MCF 10A (cell line): Measurements from ENCODE around the gene GGACT. TPM values are rescaled to one million over a fixed set of nuclear protein-coding genes. Genes with fewer than 3 reads are reported as not detected.

ENCODE experiments used
- BruUV-seq: library from RNA; stranded (reverse); fragments of 400-500 nt; replicated peaks from 2 replicates; lab custom pipeline; 2021; lab: Mats Ljungman, UMichigan
- CTCF ChIA-PET: fragments of 300-600 bp; sonication (Branson Sonifier 250); formaldehyde crosslinking; extraction: SDS; loops from one replicate; lab custom pipeline; 2021; ENCODE audit warnings: antibody characterized with exemption, inconsistent platforms; lab: Yijun Ruan, JAX
- POLR2A ChIA-PET: fragments of 300-600, 350-650 bp; sonication (Branson Sonifier 250); formaldehyde crosslinking; extraction: SDS; loops from one replicate; lab custom pipeline; 2020; ENCODE audit warnings: antibody characterized with exemption, inconsistent platforms; lab: Yijun Ruan, JAX
- DNase-seq: peaks from one replicate; pipeline ENCODE4 v3.0.0-alpha.2; 2018; ENCODE audit not compliant: unreplicated experiment
- H3K27ac Mint-ChIP-seq: one replicate; pipeline ENCODE4 v1.8.0; 2022; ENCODE audit warnings: mild to moderate bottlenecking, low read depth, mixed read lengths; ENCODE audit not compliant: unreplicated experiment
- H3K27me3 Mint-ChIP-seq: one replicate; pipeline ENCODE4 v1.8.0; 2022; ENCODE audit warnings: mixed read lengths; ENCODE audit not compliant: insufficient read depth, unreplicated experiment
- H3K36me3 Mint-ChIP-seq: one replicate; pipeline ENCODE4 v1.8.0; 2022; ENCODE audit warnings: mild to moderate bottlenecking, moderate library complexity, mixed read lengths; ENCODE audit not compliant: insufficient read depth, unreplicated experiment
- H3K4me1 Mint-ChIP-seq: one replicate; pipeline ENCODE4 v1.8.0; 2022; ENCODE audit warnings: mixed read lengths; ENCODE audit not compliant: insufficient read depth, unreplicated experiment
- H3K4me3 Mint-ChIP-seq: one replicate; pipeline ENCODE4 v1.8.0; 2022; ENCODE audit warnings: mild to moderate bottlenecking, moderate library complexity, mixed read lengths; ENCODE audit not compliant: unreplicated experiment
- H3K9me3 Mint-ChIP-seq: one replicate; pipeline ENCODE4 v1.8.0; 2022; ENCODE audit warnings: mixed read lengths; ENCODE audit not compliant: unreplicated experiment
- CTCF ChIP-seq: fragments of 200-600 bp; IDR thresholded peaks from one replicate; pipeline ENCODE4 v1.8.0; 2022; ENCODE audit warnings: antibody characterized with exemption, mild to moderate bottlenecking; ENCODE audit not compliant: unreplicated experiment
- intact Hi-C: fragments of 100-400 bp; cut with micrococcal nuclease; formaldehyde crosslinking; loops from 2 replicates; pipeline ENCODE4 v1.14.1; 2022
- total RNA-seq: library from RNA; stranded (reverse); gene quantifications from 2 replicates; pipeline ENCODE4 v1.2.3, GENCODE V29; 2022

Gene GGACT
- total RNA-seq, 1 experiment from 2014 or later, result 8.1 TPM

GRCh38 chr13:100495455-100495854, 93.1 kb downstream of the GGACT start:
- ChIA-PET POLR2A (no interaction called here), CTCF (interaction anchor here (0.7 to 1.3 kb wide), 2 partner anchors 10 to 54 kb away, joined by 3 to 4 read pairs; no protein-coding TSS in a partner anchor)
- no peak overlapping the region for H3K4me3 Mint-ChIP-seq
- intact Hi-C loops, result no loop called here
- no peak for DNase-seq
- H3K27ac Mint-ChIP-seq, result no peak overlapping the region
- no peaks in the 10 kb centered on the region for H3K27me3 Mint-ChIP-seq
- peaks cover 4% of the 10 kb centered on the region for H3K36me3 Mint-ChIP-seq
- peaks cover 5% of the 10 kb centered on the region for H3K4me1 Mint-ChIP-seq
- H3K9me3 Mint-ChIP-seq, result no peaks in the 10 kb centered on the region
- no TSS peak for BruUV-seq
- TF ChIP-seq CTCF, result no peak

- ChIA-PET CTCF (interaction anchor here (0.6 to 0.7 kb wide), 2 partner anchors 22 to 456 kb away, joined by 3 to 4 read pairs; no protein-coding TSS in a partner anchor), POLR2A (no interaction called here)
- intact Hi-C loops, result no loop called here
- no TSS peak for BruUV-seq
- H3K4me1 Mint-ChIP-seq, result peaks cover 11% of the 10 kb centered on the region
- H3K27me3 Mint-ChIP-seq, result no peaks in the 10 kb centered on the region
- H3K27ac Mint-ChIP-seq, result no peak overlapping the region
- TF ChIP-seq CTCF, result no peak
- DNase-seq, result no peak
- H3K9me3 Mint-ChIP-seq, result no peaks in the 10 kb centered on the region
- no peak overlapping the region for H3K4me3 Mint-ChIP-seq
- H3K36me3 Mint-ChIP-seq, result peaks cover 4% of the 10 kb centered on the region
Measured at GRCh38 chr13:100493418-100493817, 95.2 kb downstream of the GGACT start.

- TF ChIP-seq CTCF, result no peak
- BruUV-seq, result no TSS peak
- no peak overlapping the region for H3K27ac Mint-ChIP-seq
- POLR2A ChIA-PET, result no interaction called here
- no peaks in the 10 kb centered on the region for H3K9me3 Mint-ChIP-seq
- intact Hi-C loops, result no loop called here
- CTCF ChIA-PET, result interaction anchor here (0.6 to 1.6 kb wide), 6 partner anchors 9 to 835 kb away, joined by 3 to 6 read pairs (median 4); no protein-coding TSS in a partner anchor
- H3K4me3 Mint-ChIP-seq, result no peak overlapping the region
- peaks cover 11% of the 10 kb centered on the region for H3K4me1 Mint-ChIP-seq
- peaks cover 4% of the 10 kb centered on the region for H3K36me3 Mint-ChIP-seq
- no peaks in the 10 kb centered on the region for H3K27me3 Mint-ChIP-seq
- peak; percentile 14 for DNase-seq
Measured at GRCh38 chr13:100491164-100491842, 97.3 kb downstream of the GGACT start.

- ChIA-PET POLR2A (no interaction called here), CTCF (interaction anchor here (0.6 to 1.6 kb wide), 6 partner anchors 10 to 834 kb away, joined by 3 to 6 read pairs (median 3); no protein-coding TSS in a partner anchor)
- Mint-ChIP-seq H3K4me1 (peaks cover 11% of the 10 kb centered on the region), H3K36me3 (no peaks in the 10 kb centered on the region), H3K4me3 (no peak overlapping the region), H3K27me3 (no peaks in the 10 kb centered on the region), H3K27ac (no peak overlapping the region), H3K9me3 (no peaks in the 10 kb centered on the region)
- intact Hi-C loops, result no loop called here
- TF ChIP-seq CTCF, result no peak
- DNase-seq, result no peak
- no TSS peak for BruUV-seq
Measured at GRCh38 chr13:100490692-100491091, 97.9 kb downstream of the GGACT start.
